Activated CD8-positive, alpha-beta memory T cell treated with anti-CD3 and anti-CD28 coated beads for 36 hours (primary cell): ENCODE data around the gene MGST1. TPM values are rescaled to one million over a fixed set of nuclear protein-coding genes. Genes with fewer than 3 reads are reported as not detected.

Source experiments
- CTCF ChIA-PET: fragments of 350-600 bp; sonication (Branson Sonifier 250); formaldehyde crosslinking; loops from one replicate; lab custom pipeline; 2021; ENCODE audit warnings: antibody characterized with exemption; lab: Charles Lee
- POLR2A ChIA-PET: fragments of 350-600 bp; sonication (Branson Sonifier 250); formaldehyde crosslinking; loops from one replicate; lab custom pipeline; 2021; ENCODE audit warnings: antibody characterized with exemption; lab: Charles Lee
- total RNA-seq, 2 experiments: library from RNA; stranded (reverse); gene quantifications; one replicate each; pipeline ENCODE4 v1.2.3, GENCODE V29; 2021

MGST1 gene, protein sequence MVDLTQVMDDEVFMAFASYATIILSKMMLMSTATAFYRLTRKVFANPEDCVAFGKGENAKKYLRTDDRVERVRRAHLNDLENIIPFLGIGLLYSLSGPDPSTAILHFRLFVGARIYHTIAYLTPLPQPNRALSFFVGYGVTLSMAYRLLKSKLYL
- not detected for total RNA-seq

DNA sequence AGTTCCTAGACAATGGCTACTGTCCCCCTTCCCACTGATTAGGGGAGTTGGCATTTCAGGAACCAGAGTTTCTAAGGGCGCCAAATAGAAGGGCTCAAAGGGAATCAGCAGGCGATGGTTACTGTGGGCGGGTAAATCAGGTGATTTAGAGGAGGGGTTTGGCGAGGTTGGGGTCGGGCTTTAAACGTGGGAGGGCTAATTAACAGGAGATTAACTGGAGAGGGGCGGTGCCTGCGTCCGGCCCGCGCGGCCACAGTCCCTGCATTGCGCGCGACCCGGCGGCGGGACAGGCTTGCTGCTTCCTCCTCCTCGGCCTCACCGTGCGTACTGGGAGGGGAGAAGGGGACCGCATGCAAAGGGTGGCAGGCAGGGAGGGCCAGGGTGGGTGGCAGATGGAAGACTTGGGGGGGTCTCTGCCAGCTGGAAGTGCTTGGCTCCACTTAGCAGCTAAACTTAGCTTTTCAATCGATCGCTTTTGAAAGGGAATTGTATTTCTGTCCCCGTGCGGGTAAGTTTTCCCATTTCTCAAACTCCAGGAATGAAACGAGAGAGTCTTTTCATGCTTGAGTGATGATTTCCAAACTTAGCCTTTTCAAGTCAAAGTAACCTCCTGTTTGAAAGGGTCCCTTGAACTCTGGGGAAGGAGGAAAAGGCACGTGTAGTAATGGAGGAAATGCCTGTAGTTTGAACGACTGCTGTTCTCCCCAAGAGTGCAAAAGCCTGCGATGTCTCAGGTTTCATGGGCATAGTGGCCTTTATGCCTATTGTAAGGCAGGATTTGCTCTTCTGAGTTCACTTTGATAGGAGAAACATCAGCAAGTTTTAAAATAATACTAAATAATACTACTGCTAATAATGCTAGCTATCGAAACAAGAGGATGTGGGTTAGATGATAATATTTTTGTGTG, at the start of gene MGST1:
Gene MGST1, plus strand, starts transcription at position 255 of the 908 bp plus-strand sequence. CDS start 6,608 bp downstream, outside the sequence.
- ChIA-PET CTCF (interaction anchor here (0.7 kb wide), 1 partner anchor 230 kb away, joined by 3 read pairs; no protein-coding TSS in a partner anchor), POLR2A (no interaction called here)

GRCh38 chr12:16299403-16299802, 48.0 kb upstream of the MGST1 start:
- POLR2A ChIA-PET = no interaction called here
- CTCF ChIA-PET = no interaction called here

- ChIA-PET CTCF (no interaction called here), POLR2A (no interaction called here)
Observed at GRCh38 chr12:16300122-16300521, 47.3 kb upstream of the MGST1 start.

DNA sequence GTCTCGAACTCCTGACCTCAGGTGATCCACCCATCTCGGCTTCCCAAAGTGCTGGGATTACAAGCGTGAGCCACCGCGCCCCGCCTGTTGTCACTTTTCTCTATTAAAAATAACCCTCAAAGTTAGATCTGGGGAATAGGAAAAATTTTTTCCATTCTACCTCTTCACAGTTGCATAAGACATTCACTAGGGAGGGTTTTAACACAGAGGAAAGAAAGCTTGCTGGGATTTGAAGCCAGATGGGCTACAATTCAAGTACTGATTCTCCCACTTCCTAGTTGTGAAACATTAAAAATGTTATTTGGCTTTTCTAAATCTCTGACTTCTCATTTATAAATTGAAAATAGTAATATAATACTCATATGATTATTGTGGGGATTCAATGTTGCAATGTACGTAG, 46.7 kb upstream of the MGST1 start:
- ChIA-PET POLR2A (no interaction called here), CTCF (no interaction called here)

DNA sequence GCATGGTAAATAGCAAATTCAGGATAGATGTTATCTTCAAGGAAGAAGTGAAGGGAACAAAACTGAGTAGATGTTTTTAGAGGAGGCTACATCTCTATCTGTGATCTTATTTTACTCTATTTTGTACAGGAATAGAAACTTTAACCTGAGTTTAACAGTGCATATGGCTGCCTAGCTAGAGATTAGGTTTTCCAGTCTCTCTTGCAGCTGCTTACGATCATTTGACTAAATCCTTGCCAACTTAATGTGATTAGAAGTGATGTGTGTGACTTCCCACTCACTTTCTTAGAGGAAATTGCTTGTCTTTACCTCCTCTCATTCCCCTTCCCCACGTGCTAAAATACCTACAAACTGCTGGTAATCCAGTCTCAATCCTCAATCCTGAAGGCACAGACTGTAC, 43.5 kb upstream of the MGST1 start:
- POLR2A ChIA-PET = no interaction called here
- CTCF ChIA-PET = no interaction called here

DNA sequence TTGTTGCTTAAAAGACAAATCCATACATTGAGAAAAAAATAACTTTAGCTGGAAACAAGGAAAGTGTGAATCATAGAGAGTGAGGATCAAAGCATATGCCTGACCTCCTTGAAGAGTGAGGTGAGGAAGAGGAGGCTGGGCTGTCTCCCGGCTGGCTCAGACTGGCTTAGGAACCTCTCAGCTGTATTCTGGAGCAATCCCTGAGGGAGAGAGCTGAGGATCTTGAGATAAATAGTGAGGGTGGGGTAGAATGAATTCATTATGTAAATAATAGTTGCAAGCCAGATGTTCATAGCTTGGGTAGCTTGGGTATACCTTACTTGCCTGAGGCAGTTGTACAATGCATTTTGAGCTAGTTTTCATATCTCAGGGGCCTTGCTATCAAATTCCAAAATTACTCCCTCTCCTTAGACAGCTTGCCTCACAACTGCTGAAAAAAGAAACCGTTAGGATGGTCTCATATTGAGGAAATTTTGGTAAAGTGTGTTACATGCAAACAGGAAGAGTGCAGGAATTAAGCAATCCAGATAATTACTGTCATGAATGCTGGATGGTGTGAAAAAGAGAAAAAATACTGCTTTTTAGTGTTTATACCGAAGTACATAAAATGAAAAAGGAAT, 39.5 kb upstream of the MGST1 start:
- CTCF ChIA-PET = no interaction called here
- POLR2A ChIA-PET = no interaction called here

- POLR2A ChIA-PET = no interaction called here
- CTCF ChIA-PET = no interaction called here
Observed at GRCh38 chr12:16310934-16311333, 36.5 kb upstream of the MGST1 start.

GRCh38 chr12:16323010-16323409, 24.4 kb upstream of the MGST1 start:
- POLR2A ChIA-PET = no interaction called here
- CTCF ChIA-PET = no interaction called here

DNA sequence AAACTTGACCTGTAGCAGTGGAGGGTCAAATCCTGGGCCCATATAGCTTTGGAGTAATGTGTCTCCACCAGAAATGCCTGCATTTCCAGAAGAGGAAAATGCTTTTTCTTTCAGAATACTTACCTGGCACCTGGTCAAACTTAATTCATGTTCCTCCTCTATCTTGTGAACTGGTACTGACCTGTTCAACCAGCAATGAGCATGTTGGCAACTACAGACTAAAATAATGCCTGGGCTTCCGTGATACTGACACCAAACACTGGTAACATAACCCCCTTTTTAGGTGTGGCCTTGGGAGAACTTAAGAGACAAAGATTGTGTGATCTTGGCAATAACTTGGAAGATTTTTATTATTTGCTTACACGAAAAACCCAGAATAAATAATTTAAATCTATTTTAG, 23.8 kb upstream of the MGST1 start:
- ChIA-PET POLR2A (no interaction called here), CTCF (no interaction called here)

DNA sequence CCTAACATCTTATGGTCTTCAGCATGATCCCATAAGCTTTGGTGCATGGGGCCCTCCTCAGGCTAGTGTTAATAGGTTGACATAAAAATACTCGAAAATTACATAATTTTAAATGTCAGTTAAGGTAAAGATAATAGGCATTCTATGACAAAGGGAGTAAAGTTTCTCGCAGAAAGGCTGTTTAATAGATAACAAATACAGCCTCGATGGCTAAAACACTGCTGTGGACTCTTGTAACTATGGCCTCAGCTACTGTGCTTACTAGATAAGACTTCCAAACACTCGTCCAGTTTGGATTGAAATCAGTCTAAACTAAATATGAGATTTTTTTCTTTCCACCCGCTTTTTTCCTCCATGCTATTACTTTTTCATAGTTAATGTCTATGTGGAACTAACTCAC, 23.2 kb upstream of the MGST1 start:
- POLR2A ChIA-PET = no interaction called here
- CTCF ChIA-PET = no interaction called here

- POLR2A ChIA-PET = no interaction called here
- CTCF ChIA-PET = no interaction called here
Observed at GRCh38 chr12:16324772-16325171, 22.7 kb upstream of the MGST1 start.

DNA sequence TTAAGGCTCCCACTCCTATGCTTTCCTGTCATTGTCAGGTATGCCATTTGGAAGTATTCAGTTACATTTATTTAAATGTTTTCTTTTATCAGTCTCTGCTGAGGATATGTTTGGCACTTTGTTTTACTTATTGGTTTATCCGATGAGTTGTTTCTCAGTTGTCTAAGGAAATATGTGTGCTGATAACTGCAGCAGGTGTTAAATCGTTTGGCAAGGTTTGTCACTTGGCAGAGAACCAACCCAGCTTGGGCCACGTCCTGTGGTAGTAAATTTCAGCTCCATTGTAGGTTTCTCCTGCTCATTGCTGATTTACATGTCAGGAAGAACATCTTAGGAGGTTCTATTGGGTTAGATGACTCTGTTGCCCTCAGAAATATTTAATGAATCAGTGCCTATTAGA, 22.0 kb upstream of the MGST1 start:
- POLR2A ChIA-PET = no interaction called here
- CTCF ChIA-PET = no interaction called here

DNA sequence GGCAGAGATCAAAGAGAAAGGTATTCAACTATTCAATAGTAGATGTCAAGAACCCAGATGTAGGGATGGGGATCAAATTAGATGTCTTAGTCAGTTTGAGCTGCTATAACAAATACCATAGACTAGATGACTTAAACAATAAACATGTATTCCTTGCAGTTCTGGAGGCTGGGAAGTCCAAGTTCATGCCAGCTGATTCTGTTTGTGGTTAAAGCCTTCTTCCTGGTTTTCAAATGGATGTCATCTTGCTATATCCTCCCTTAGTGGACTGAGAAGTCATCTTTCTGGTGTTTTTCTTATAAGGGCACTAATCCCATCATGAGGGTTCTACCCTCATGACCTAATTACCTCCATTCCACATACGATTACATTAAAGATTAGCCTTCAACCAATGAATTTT, 19.5 kb upstream of the MGST1 start:
- POLR2A ChIA-PET = no interaction called here
- CTCF ChIA-PET = no interaction called here

DNA sequence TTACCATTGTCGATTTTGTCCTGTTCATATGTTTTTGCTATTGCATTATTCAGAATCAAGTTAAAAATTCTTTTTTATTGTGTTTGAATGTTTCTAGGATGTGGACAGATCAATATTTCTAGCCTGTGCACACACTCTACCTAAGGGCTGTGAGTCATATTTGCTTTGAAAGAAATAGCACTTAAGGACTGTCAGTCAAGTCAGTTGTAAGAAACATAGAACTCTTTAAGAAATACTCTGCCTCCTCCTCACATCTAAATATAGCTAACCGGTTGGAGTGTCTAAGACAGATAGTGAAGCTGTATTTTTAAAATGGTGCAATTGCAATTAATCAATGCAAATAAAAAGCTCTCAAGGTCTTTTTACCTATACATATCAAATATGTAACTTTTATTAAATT, 17.9 kb upstream of the MGST1 start:
- POLR2A ChIA-PET = no interaction called here
- CTCF ChIA-PET = no interaction called here

GRCh38 chr12:16330560-16330959, 16.9 kb upstream of the MGST1 start:
- ChIA-PET CTCF (no interaction called here), POLR2A (no interaction called here)

GRCh38 chr12:16331998-16332397, 15.4 kb upstream of the MGST1 start:
- POLR2A ChIA-PET = no interaction called here
- CTCF ChIA-PET = no interaction called here

- CTCF ChIA-PET = no interaction called here
- POLR2A ChIA-PET = no interaction called here
Observed at GRCh38 chr12:16335838-16336237, 11.6 kb upstream of the MGST1 start.

DNA sequence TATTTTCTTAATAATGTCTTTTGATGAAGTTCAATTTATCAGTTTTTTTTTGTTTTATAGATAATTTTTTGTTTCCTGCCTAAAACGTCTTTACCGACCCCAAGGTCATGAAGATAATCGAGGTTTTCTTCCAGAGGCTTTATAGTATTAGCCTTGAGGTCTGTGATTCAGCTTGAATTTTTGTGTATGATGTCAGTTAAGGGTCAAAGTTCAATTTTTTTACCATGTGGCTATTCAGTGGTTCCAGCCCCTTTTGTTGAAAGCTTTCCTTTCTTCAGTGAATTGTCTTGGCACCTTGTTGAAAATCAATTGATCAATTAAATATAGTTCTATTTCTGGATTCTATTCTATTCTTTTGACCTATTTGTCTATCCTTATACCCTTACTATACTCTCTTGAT, 3.2 kb upstream of the MGST1 start:
- POLR2A ChIA-PET = no interaction called here
- CTCF ChIA-PET = no interaction called here

- POLR2A ChIA-PET = no interaction called here
Observed at GRCh38 chr12:16345105-16345504, 2.3 kb upstream of the MGST1 start.

DNA sequence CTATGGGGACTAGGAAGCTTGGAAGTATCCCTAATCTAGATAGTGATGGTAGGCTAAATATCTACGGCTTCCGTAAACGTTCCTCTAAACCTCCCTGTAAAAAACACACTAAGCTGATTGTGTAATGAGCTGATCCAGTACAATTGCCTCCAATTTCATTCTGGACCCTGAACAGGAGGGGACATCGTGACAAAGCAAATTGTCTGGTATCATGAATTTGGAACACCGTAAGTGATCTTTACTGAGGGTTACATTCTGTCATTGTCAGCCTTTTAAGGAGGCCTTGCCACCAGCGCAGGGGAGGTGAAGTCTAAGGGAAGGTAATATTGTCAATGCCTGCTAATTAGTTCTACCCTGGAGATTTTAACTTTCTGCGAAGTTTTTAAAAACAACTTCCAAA, 487 bp upstream of the MGST1 start:
- ChIA-PET POLR2A (no interaction called here), CTCF (no interaction called here)

More at GRCh38 chr12:16345105-16345504, 2.3 kb upstream of the MGST1 start:
- CTCF ChIA-PET = no interaction called here
